ENCODE results near the gene NTRK2.

DNA sequence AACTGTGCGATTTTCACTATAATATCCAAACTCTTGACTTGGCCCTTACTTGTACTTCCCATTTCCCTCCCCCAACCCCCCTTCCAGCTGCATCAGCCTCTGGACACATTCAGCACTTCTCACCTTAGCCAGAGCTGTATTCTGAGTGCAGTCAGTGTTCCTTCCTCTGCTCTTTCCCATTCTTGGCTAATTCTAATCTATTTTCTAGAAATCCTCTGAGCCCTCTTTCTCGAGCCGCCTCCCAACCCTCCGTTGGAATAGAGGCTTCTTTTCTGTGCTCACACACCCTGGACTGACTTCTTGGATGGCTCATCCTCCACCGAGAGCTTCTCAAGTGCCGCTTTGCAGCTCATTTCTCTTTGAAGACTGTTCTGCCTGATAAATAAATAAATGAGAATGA is 188.8 kb downstream of the NTRK2 start:
- TF ChIP-seq, protein P1, sequence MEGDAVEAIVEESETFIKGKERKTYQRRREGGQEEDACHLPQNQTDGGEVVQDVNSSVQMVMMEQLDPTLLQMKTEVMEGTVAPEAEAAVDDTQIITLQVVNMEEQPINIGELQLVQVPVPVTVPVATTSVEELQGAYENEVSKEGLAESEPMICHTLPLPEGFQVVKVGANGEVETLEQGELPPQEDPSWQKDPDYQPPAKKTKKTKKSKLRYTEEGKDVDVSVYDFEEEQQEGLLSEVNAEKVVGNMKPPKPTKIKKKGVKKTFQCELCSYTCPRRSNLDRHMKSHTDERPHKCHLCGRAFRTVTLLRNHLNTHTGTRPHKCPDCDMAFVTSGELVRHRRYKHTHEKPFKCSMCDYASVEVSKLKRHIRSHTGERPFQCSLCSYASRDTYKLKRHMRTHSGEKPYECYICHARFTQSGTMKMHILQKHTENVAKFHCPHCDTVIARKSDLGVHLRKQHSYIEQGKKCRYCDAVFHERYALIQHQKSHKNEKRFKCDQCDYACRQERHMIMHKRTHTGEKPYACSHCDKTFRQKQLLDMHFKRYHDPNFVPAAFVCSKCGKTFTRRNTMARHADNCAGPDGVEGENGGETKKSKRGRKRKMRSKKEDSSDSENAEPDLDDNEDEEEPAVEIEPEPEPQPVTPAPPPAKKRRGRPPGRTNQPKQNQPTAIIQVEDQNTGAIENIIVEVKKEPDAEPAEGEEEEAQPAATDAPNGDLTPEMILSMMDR (IDR thresholded peaks at IDR 0.05) = no peak
- TF ChIP-seq POLR2A (IDR thresholded peaks at IDR 0.05) = no peak
